HG03025 (cell line): ENCODE measurements around the gene LHX5.

Experiments
- ATAC-seq: cut with Tn5 transposase; IDR thresholded peaks from one replicate; pipeline ENCODE4 v1.9.1; 2021; ENCODE audit warnings: mild to moderate bottlenecking, moderate library complexity; ENCODE audit not compliant: unreplicated experiment, low FRiP score

Gene LHX5

GRCh38 chr12:113443030-113443539, 28.6 kb downstream of the LHX5 start:
- no peak for ATAC-seq

DNA sequence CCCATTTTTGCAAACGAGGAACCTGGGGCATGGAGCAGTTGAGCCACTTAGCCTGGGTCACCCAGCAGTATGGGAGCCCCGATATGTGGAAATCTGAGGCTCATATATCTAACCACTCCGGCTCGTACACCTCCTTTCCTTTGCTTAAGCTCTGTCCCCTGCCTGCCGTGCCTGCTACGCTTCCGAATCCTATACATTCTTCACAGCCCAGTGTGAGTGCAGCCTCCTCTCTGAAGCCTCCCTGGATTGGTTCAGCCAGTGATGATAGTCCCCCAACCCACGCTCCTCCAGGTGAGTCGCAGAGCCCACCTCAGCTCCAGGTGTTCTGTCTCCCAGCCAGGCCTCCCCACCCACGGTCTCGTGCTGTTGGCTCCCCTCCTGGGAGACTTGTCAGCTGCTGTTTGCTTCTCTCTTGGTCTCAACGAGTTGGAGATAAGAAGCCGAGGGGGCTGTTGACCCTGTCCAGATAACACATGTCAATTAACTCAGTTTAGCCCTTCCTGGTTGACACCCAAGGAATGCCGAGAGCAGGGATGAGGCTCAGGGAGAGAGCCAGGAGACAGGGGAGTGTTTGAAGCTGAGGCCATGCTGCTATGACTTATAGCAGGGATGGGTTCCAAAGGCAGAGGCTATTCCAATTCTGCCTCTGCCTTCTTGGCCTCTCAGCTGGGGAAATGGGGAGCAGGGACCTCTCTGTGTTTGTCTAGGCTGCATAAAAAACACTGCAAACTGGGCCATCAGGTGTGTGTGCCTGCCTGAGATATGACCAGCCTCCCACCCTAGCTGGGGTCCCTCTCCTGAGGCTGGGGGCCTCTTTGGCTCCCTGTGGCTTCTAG, 30.5 kb downstream of the LHX5 start:
- no peak for ATAC-seq

DNA sequence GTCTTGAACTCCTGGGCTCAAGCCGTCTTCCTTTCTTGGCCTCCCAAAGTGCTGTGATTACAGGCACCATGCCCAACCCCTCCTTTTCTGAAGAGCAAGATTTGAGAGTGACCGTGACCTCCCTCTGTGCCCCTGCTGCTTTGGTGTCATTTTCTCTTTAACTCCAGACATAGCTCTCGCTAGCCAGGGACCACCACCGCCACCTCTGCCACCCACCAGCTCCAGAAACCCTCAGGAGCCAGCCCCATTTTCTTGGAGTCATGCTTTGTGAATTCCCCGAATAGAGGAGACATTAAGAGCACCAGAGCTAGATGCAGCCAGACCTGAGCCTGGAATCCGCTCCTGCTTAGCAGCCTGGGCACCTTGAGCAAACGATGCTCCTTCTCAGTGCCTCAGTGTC, 31.3 kb downstream of the LHX5 start:
- ATAC-seq = no peak

- no peak for ATAC-seq
Measured at GRCh38 chr12:113439606-113440030, 32.1 kb downstream of the LHX5 start.

DNA sequence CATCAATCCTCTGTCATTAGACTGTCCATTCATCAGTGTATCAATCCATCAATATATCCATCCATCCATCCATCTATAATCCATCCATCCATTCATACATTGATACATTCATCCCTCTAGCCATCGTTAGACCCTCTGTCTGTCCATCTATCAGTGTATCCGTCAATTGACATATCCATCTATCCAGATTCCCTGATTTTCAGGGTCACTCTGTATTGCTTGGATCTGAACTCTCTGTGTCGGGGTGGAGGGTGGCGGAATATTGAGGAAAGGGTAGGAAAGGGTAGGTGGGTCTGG, 32.4 kb downstream of the LHX5 start:
- no peak for ATAC-seq

- no peak for ATAC-seq
Measured at GRCh38 chr12:113438523-113439300, 33.0 kb downstream of the LHX5 start.

- ATAC-seq = no peak
Measured at GRCh38 chr12:113437729-113438100, 34.0 kb downstream of the LHX5 start.

DNA sequence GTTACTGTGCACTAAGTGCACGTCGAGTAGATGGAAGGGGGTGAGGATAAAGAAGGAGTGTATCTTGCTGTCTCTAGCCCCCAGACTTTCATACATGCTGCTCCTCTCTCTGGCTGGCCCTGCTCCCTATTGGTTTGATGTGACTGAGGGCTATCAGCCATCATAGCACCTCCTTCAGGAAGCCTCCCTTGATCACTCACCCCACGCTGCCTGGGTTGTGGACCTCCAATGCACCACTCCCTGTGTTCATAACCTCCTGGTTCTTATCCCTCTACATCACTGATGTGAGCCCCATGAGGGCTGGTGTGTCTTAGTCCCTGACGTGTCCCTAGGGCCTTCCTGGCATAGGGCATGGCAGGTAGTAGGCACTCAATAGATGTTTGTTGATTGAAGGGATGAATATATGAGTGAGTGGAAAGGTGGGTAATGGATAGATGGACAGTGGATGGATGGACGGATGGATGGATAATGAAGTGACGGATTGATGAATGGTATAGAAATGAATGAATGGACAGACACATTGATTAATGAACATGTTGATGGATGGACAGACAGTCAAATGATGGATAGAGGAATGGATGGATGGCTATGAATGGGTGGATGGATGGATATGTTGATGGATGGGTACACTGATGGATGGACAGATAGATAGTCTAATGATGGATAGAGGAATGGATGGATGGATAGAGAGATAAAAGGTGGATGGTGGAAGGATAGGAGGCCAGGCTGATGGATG, 34.5 kb downstream of the LHX5 start:
- ATAC-seq = no peak

- ATAC-seq = no peak
Measured at GRCh38 chr12:113436586-113436985, 35.1 kb downstream of the LHX5 start.

GRCh38 chr12:113435367-113435766, 36.3 kb downstream of the LHX5 start:
- ATAC-seq = no peak

DNA sequence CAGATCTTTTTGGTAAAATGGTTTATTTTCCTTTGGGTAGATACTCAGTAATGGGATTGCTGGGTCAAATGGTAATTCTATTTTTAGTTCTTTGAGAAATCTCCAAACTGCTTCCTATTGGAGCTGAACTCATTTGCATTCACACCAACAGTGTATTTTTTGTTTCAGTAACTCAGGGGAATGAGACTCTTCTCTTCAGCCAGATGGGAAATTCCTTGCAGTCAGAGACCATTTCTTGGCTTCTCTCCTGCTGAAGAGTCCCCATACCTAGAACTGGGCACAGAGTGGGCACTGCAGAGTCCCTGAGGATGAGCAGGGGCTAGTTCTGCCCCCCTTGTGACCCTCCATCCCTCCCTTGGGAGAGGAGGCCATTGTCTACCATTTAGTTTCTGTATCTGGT, 38.7 kb downstream of the LHX5 start:
- ATAC-seq = no peak

DNA sequence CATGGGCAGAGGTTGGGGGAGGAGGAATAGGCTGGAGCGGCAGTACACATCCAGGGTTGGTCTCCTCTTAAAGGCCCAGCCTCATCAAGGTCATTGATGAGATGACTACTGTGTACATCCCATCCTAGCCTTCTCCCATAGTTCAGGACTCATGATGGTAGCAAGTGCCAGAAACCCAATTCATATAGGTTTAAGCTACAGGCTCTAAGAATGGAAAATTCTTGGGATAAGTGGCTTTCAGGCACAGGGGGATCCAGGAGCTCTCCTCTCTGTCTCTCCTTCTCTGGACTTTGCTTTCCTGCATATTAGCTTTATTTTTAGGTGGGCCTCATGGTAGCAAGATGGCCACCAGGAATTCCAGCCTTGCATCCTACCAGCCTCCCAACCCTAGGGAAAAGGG, 43.2 kb downstream of the LHX5 start:
- ATAC-seq = no peak

GRCh38 chr12:113427882-113428281, 43.8 kb downstream of the LHX5 start:
- ATAC-seq = no peak

DNA sequence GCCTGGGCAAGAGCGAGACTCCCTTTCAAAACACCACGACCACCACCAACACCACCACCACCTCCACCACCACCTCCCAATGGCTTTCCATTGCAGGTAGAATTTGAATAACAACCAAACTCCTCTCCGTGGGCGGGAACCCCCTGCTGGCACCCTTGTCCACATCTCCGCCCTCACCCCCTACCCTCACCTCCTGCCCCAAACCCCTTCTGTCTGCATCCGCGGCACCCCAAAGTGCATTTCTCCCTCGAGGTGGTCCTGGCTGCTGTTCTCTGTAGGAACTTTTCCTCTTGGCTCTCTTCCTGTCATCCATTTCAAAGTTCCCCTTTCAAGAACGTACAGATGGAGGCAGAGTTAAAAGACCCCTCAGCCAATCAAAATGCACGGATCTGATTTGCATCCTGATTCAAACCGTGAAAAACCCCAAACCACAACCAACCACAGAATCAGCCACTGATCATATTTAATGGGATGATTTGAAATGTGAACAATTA, 45.7 kb downstream of the LHX5 start:
- ATAC-seq = no peak

GRCh38 chr12:113424915-113425823, 46.5 kb downstream of the LHX5 start:
- ATAC-seq = no peak

DNA sequence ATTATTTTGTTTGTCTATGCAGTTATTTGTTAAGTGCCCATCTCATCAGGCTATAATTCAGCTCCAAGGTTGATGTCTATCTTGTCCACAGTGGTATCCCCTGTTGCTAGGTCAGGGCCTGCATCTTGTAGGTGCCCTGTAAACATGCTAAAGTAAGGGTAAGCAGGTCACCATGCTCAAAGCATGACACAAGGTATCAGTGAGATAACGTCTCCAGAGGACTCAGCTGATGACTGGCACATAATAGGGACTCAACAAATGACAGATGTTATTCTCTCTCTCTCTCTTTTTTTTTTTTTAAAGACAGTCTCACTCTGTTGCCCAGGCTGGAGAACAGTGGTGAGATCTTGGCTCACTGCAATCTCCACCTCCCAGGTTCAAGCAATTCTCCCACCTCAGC, 47.2 kb downstream of the LHX5 start:
- ATAC-seq = no peak

DNA sequence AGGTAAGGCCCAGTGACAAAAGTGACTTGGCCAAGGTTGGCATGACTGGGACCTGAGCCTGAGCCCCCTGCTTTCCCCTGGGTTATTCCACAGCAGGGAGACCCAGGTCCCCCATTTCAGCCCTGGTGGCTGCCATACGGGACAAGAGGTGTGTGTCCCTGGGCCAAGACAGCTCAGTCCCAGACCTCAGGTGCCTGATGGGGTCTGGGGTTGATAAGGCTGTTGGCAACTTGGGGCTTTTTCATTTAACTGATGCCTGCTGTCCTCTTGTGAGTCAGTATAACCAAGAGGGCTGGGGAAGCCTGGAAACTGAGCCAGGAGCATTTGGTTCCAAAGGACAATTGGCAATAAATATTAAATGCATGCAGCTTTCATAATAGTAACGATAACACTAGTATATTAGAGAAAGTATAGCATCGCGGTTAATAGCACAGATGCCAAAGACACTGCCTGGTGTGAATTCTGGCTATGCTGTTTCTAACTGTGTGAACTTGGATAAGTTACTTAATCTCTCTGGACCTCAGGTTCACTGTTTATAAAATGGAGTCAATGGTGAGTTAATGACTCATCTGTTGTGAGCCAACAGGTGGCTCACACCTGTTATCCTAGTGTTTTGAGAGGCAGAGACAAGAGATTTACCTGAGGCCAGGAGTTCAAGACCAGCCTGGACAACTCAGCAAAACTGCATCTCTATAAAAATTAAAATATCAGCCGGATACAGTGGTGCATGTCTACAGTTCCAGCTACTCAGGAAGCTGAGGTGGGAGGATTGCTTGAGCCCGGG, 48.6 kb downstream of the LHX5 start:
- no peak for ATAC-seq

DNA sequence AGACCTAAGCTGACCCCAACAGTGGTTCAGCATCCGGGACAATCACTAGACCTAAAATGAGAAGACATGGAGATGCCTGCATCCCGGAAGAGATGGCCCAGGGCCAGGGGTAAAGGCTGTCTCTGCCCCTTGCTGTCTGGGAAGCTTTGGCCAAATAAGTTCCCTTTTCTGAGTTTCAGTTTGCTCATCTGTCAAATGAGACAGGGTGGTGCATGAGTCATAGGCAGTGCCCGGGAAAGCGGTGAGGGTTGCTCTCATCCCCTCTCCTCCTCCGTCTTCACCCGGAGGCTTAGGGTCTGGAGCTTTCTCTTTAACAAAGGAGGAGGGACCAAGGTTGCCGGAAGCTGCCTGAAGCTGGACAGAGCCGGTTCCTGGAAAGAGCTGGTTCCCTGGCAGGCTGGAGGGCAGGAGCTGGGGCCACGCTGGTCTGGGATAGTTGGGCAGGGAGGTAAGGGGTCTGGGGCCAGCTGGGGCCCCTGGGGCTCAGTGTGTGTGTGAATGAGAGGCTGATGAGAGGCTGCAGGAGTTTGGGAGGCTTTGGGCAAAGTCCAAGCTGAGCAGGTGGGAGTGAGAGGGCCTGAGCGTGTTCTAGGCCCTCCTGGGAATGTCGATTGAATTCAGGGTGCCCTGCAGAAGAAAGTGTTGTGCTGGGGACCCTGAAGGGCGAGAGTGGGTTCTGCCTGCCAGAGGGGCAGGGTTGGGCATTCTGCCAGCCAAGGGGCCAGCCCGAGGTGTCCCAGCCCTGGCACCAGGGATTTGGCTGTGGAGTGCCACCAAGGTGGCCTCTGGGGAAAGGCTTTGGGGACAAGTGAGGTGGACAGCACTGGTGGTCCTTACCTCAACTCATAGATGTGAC, 49.4 kb downstream of the LHX5 start, which contains the start of gene SDSL:
TSS of gene SDSL (plus strand) at position 351 of the 856 bp plus-strand sequence. CDS start 5,603 bp downstream, outside the sequence.
- peak; percentile 66 for ATAC-seq
